Activated gamma-delta T cell treated with Interleukin-2 at 50 U/mL for 16 hours (primary cell): ENCODE measurements around the gene NR3C1.

Experiments
- DNase-seq: peaks from one replicate; pipeline ENCODE4 v3.0.0-alpha.2; 2020

The NR3C1 gene

DNA sequence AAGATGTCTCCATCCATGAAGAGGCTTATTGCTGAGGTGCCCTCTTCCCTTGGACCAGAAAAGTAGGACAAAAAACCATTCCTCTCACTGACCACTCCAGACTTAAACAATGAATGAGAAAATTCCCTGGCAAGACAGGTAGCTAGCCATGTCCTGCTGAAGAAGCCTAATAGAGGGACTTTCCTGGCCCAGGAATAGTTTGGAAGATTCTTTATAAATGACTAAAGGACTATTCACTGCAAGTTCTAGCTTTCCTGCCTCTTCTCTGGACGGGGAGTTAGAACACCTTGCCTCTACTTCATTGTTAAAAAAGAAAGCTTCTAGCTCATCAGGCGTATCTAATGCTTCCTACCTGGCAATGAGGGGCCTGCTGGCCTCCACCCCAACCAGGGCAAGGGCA is 153.6 kb downstream of the NR3C1 start:
- no peak for DNase-seq

DNA sequence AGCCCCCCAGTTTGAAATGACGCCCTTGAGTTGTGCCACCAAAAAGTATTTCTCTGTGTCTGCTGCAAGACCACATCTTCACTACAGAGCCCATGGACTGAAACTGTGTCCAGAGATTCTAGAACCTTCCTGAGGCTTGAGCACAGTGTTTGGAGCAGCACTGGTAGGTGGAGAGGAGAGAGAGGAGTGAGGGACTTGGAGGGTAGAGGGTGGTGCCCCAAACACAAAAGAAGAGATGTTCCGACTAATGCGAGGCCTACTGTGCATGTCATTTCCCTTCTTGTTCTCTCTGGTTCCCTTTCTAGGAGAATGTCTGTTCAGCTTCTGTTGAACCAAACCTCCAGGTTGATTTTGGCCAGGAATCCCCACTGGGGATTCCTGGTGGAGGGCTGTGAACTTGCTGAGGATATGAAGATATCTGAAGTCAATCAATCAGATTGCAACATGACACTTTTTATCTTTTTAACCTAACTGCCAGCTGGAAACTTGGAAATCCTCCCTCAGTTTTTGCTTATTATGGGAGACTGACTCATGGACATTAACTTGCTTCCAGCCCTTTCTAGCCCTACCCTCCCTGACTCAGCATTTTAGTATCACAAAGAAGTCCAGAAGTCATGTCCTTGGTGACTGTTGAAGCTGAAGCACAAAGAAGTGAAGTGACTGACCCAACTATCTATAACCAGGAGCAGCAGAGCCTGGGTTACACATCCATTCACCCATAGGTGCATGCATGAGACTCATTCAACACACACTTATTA is 154.5 kb downstream of the NR3C1 start:
- no peak for DNase-seq

GRCh38 chr5:143248391-143248790 is 155.1 kb downstream of the NR3C1 start:
- no peak for DNase-seq

- DNase-seq: no peak
Measured at GRCh38 chr5:143247134-143247815, 156.2 kb downstream of the NR3C1 start.

- DNase-seq: no peak
Measured at GRCh38 chr5:143245929-143246561, 157.4 kb downstream of the NR3C1 start.

DNA sequence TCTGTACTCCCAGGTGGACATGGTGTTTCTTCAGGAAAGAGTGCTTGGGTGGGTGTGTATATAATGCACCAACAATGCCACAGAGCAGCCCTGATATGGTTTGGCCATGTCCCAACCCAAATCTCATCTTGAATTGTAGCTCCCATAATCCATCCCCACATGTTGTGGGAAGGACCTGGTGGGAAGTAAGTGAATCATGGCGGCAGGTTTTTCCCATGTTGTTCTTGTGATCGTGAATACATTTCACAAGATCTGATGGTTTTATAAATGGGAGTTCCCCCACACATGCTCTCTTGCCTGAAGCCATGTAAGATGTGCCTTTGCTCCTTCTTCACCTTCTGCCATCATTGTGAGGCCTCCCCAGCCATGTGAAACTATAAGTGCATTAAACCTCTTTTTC is 158.5 kb downstream of the NR3C1 start:
- DNase-seq: no peak

DNA sequence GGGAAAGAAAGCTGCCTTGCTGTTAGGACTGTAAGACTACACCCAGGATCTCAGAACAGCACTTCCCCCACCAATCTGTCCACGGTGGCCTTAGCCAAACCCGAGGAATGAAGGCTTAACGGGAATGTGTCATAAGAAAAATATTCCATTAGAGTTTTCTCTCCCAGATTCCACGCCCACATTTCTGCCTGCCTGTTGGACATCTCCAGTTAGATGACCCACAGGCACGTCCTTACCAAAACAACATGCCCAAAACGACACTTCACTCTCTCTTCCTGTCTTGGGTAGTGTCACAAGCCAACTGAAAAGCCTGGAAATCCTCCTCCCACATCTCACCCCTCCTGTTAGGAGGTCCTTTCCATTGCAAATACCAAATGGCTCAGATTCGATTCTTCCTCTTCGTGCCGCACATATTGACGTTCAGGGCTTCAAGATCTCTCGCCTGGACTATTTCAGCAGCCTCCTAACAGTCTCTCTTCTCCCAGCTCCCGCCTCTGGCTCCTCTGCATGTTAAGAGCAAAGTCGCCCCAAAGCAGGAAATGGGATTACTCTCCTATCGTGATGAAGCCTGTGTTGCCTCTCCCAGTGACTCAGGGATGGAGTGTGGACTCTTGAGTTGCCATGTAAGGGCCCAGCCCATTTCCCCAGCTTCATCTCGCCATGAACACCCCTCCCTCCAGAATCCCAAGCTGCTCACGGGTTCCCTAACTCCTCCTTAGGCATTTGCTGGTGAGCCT is 159.3 kb downstream of the NR3C1 start:
- DNase-seq: no peak

- no peak for DNase-seq
Measured at GRCh38 chr5:143243103-143243502, 160.4 kb downstream of the NR3C1 start.

- no peak for DNase-seq
Measured at GRCh38 chr5:143241892-143242291, 161.6 kb downstream of the NR3C1 start.

- DNase-seq: no peak
Measured at GRCh38 chr5:143239882-143240518, 163.5 kb downstream of the NR3C1 start.

DNA sequence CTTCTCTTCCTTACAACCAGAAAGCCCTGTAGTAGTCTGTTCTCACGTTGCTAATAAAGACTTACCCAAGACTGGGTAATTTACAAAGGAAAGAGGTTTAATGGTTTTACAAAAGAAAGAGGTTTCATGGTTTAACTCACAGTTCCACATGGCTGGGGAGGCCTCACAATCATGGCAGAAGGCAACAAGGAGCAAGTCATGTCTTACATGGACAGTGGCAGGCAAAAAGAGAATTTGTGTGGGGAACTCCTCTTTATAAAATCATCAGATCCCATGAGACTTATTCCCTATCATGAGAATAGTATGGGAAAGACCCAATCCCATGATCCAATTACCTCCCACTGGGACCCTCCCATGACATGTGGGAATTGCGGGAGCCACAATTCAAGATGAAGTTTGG is 164.9 kb downstream of the NR3C1 start:
- no peak for DNase-seq

DNA sequence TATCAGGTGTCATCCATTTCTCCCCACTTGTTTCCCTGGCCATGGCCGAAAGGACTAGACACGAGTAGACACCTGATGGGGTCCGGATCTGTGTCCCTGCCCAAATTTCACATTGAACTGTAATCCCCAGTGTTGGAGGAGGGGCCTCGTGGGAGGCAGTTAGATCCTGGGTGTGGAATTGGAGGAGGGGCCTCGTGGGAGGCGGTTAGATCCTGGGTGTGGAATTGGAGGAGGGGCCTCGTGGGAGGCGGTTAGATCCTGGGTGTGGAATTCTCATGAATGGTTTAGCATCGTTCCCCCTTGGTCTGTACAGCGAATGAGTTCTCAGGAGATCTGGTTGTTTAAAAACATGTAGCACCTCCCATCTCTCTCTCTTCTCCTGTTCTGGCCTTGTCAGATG is 165.8 kb downstream of the NR3C1 start:
- no peak for DNase-seq

- no peak for DNase-seq
Measured at GRCh38 chr5:143236682-143237081, 166.8 kb downstream of the NR3C1 start.

GRCh38 chr5:143235423-143235822 is 168.1 kb downstream of the NR3C1 start:
- no peak for DNase-seq

GRCh38 chr5:143234162-143234842 is 169.2 kb downstream of the NR3C1 start:
- no peak for DNase-seq

DNA sequence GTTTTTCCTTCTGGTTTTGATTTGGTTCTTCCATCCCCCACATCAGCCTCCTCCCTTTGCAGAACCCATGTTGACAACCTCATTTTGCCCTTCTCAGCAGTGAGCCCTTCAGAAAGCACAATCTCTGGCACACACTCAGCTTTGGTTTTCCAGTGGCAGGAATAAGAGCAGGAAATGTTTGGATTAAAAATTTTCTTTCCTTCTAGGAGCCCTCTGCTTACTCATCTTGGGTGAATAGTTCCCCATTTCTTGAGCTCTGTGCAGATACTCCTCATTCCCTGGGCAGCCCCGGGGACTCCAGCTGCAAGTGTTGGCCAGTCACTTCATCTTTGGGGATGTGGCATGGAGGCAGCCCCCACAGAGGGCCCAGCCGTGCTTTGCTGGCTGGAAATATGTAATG is 170.5 kb downstream of the NR3C1 start:
- no peak for DNase-seq

DNA sequence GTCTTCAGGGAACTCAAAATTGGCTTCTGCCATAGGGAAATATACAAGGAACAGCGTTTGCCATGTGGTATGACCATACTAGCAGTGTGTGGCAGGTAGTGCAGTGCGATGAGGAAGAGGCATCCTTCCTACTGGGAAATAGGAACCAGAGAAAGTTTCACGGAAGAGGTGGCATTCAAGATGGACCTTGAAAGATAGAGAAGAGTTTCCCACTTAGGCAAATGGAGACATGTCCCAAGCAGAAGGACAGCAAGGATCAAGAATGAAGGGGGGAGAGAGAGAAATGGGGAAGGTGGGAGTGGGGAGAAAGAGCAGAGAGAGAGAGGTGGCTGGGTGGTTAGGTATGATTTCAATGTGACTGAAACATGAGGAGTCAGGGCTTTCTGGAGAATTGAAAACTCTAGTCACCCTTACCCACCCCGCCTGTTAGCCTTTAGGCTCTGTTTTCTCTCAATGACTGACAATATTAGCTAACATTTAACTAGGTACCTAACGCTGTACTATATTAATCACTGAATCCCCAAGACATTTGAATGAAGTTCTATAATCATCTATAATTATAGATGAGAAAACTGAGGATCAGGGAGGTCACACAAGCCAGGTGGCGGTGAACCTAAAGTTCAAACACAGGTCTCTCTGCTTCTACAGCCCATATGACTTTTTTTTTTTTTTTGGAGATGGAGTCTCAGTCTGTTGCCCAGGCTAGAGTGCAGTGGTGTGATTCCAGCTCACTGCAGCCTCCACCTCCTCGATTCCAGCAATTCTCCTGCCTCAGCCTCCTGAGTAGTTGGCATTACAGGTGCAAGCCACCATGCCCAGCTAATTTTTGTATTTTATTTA is 171.3 kb downstream of the NR3C1 start:
- DNase-seq: no peak

- DNase-seq: no peak
Measured at GRCh38 chr5:143231416-143231815, 172.1 kb downstream of the NR3C1 start.

- no peak for DNase-seq
Measured at GRCh38 chr5:143230676-143230996, 172.8 kb downstream of the NR3C1 start.

DNA sequence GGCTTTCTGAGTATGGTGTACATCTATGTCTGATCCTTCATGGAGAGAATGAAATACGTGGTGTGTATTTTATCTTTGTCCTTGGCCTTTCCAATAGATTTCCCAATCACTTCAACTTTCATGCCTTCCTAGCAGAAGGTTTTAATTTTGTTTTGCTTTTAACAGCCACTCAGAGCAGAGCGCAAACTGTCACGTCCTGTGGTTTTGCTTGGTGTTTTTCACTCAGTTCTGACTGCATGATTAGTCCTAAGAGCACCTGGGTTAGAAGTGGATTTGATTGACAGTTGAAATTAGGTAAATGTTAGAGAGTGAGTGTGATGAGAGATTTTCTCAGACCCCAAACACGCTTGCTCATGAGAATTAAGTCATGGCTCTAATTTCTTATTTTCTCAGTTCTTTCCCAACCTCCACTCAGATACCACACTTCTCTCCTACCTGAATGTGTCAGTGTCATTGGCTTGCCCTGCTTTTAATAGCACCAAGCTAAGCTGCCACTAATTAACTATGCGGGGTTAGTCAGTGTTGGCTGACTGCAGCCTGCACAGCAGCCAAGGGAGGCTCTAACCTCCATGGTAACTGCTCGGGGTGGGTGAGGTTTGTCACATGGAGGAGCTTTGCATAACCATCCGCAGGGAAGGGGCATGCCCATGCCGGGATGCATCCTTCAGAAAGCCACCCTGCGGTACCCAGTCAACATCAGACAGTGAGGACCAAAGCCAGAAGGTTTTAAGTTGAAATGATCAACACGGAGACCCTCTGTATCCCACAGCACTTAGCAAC is 173.4 kb downstream of the NR3C1 start:
- peak; percentile 30 for DNase-seq

DNA sequence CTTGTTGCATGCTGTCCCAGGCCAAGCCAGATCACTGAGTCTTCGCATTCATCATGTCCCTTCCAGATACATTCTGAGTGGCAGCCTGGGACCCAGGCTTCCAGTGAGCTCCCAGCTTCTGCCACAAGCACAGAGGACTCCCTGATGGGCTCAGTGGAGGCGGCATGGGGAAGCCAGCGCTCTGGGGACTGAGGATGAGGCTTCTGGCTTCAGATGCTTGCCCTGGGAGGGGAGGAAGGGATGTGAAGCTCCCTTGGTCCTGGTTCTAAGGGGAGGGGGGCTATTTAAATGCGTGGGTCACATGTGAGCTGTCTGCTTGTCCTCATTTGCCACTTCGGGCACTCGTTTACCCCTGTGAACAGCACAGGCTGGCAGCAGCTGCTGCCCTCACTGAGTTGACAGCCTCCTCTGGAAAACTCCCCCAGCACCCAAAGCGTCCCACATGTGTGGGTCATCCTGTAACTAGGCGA is 174.0 kb downstream of the NR3C1 start:
- DNase-seq: peak; percentile 7
